CD4-positive, alpha-beta T cell (primary cell): ENCODE measurements around the gene AKNA. TPM values are rescaled to one million over a fixed set of nuclear protein-coding genes. Genes with fewer than 3 reads are reported as not detected.

Source experiments
- ATAC-seq: fragments of 200-7000 bp; cut with Tn5 transposase; one replicate; pipeline ENCODE4 v1.10.0; 2022; ENCODE audit warnings: mild to moderate bottlenecking; ENCODE audit not compliant: poor library complexity
- CTCF ChIA-PET: fragments of 350-600 bp; sonication (Branson Sonifier 250); formaldehyde crosslinking; loops from one replicate; lab custom pipeline; 2021; ENCODE audit warnings: antibody characterized with exemption, inconsistent platforms; lab: Charles Lee
- POLR2A ChIA-PET: fragments of 350-600 bp; sonication (Branson Sonifier 250); formaldehyde crosslinking; loops from one replicate; lab custom pipeline; 2021; ENCODE audit warnings: antibody characterized with exemption, inconsistent platforms; lab: Charles Lee
- DNase-seq, 14 experiments: peaks; one replicate each; pipeline ENCODE4 v3.0.0-alpha.2; 2013 to 2020; ENCODE audit warnings: mixed read lengths in 2 of 14
- H3K27ac ChIP-seq, 2 donors: one replicate each; pipeline versions ENCODE4 v1.5.1 to v1.7.0; 2013; ENCODE audit warnings: low read length in 2 of 2, low read depth in 1 of 2, mild to moderate bottlenecking in 1 of 2
- H3K27me3 ChIP-seq, 2 experiments: 1 replicate in 1 of 2; 2 replicates in 1 of 2; pipeline versions ENCODE4 v1.6.1 to v1.7.0; 2013; ENCODE audit warnings: low read length in 2 of 2, control low read depth in 1 of 2, mild to moderate bottlenecking in 1 of 2, moderate library complexity in 1 of 2; ENCODE audit not compliant: insufficient read depth in 2 of 2, control insufficient read depth in 1 of 2
- H3K36me3 ChIP-seq: one replicate; pipeline ENCODE4 v1.6.1; 2013; ENCODE audit warnings: low read length, control low read depth; ENCODE audit not compliant: insufficient read depth
- H3K4me1 ChIP-seq: one replicate; pipeline ENCODE4 v1.6.1; 2013; ENCODE audit warnings: low read length, control low read depth; ENCODE audit not compliant: insufficient read depth
- H3K4me3 ChIP-seq: one replicate; pipeline ENCODE4 v1.5.1; 2013; ENCODE audit warnings: mild to moderate bottlenecking, low read length, moderate library complexity
- H3K9me3 ChIP-seq, 2 experiments: 1 replicate in 1 of 2; 2 replicates in 1 of 2; pipeline versions ENCODE4 v1.6.1 to v1.7.0; 2013; ENCODE audit warnings: low read length in 2 of 2, mild to moderate bottlenecking in 2 of 2, control low read depth in 1 of 2, moderate library complexity in 1 of 2; ENCODE audit not compliant: control insufficient read depth in 1 of 2, insufficient read depth in 1 of 2
- H3K27ac Mint-ChIP-seq: one replicate; pipeline ENCODE4 v1.8.0; 2020; ENCODE audit warnings: mixed read lengths
- H3K27me3 Mint-ChIP-seq: one replicate; pipeline ENCODE4 v1.8.0; 2021; ENCODE audit warnings: mixed read lengths
- H3K36me3 Mint-ChIP-seq: one replicate; pipeline ENCODE4 v1.8.0; 2021; ENCODE audit warnings: low read depth, mixed read lengths
- H3K4me1 Mint-ChIP-seq: one replicate; pipeline ENCODE4 v1.8.0; 2021; ENCODE audit warnings: low read depth, mixed read lengths
- H3K4me3 Mint-ChIP-seq: one replicate; pipeline ENCODE4 v1.8.0; 2020; ENCODE audit warnings: mild to moderate bottlenecking, mixed read lengths
- H3K9me3 Mint-ChIP-seq: one replicate; pipeline ENCODE4 v1.8.0; 2020; ENCODE audit warnings: mixed read lengths
- intact Hi-C, 2 experiments: fragments of 100-400 bp; cut with DNase I in 1 of 2; cut with micrococcal nuclease in 1 of 2; formaldehyde crosslinking; loops; one replicate each; pipeline versions ENCODE4 v1.15.1 to v1.9.0; 2023 to 2025; cut with DNase I, micrococcal nuclease
- total RNA-seq, 174 experiments: library from RNA in 2 of 174; stranded (reverse) in 2 of 174; gene quantifications; one replicate each; pipeline ENCODE4 v1.2.3 and lab custom pipeline; 2021 to 2026
- TF ChIP-seq, protein P1 (sequence below): fragments of 200-600 bp; IDR thresholded peaks from one replicate; pipeline ENCODE4 v1.8.0; 2022; ENCODE audit warnings: antibody characterized with exemption, mild to moderate bottlenecking

The AKNA gene
- total RNA-seq, 2 experiments from 2014 or later: 247 to 258 TPM

DNA sequence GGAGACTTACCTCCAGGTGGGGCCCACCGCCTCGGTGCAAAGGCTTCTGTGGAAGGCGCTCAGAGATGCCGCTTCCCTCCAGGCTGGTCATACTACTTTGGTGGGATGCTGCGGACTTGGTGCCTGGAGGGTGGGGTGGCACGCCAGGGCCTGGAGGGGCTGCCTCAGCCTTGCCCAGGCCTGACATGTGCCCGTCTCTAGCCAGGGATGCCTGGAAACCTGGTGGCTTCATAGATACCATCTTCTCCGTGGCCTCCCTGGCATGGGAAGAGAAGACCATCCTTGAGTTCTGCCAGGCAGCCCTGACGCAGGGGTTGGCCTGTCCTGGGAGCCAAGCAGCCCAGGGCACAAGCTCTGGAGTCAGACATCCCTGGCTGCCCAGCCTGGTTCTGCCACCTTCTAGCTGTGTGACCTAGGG, 29.9 kb downstream of the AKNA start:
- intact Hi-C loops: no loop called here
- H3K4me1 Mint-ChIP-seq: peaks cover 67% of the 10 kb centered on the region
- H3K4me3 Mint-ChIP-seq: no peak overlapping the region
- no peaks in the 10 kb centered on the region for H3K9me3 Mint-ChIP-seq
- Histone ChIP-seq H3K36me3 (peaks cover 88% of the 10 kb centered on the region), H3K4me1 (peaks cover 50% of the 10 kb centered on the region), H3K4me3 (no peak overlapping the region), H3K27ac (peak overlapping the region; percentile 42 to 47), H3K9me3 (no peaks in the 10 kb centered on the region), H3K27me3 (no peaks in the 10 kb centered on the region)
- H3K27ac Mint-ChIP-seq: peak overlapping the region; percentile 83
- no peaks in the 10 kb centered on the region for H3K27me3 Mint-ChIP-seq
- POLR2A ChIA-PET: interaction anchor here (1.7 kb wide), 1 partner anchor 31 kb away, joined by 7 read pairs; the partner anchor contains the start of gene AKNA
- TF ChIP-seq, protein P1, sequence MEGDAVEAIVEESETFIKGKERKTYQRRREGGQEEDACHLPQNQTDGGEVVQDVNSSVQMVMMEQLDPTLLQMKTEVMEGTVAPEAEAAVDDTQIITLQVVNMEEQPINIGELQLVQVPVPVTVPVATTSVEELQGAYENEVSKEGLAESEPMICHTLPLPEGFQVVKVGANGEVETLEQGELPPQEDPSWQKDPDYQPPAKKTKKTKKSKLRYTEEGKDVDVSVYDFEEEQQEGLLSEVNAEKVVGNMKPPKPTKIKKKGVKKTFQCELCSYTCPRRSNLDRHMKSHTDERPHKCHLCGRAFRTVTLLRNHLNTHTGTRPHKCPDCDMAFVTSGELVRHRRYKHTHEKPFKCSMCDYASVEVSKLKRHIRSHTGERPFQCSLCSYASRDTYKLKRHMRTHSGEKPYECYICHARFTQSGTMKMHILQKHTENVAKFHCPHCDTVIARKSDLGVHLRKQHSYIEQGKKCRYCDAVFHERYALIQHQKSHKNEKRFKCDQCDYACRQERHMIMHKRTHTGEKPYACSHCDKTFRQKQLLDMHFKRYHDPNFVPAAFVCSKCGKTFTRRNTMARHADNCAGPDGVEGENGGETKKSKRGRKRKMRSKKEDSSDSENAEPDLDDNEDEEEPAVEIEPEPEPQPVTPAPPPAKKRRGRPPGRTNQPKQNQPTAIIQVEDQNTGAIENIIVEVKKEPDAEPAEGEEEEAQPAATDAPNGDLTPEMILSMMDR: no peak
- H3K36me3 Mint-ChIP-seq: peaks cover 97% of the 10 kb centered on the region
- DNase-seq (no peak), ATAC-seq (no peak)
- CTCF ChIA-PET: no interaction called here

DNA sequence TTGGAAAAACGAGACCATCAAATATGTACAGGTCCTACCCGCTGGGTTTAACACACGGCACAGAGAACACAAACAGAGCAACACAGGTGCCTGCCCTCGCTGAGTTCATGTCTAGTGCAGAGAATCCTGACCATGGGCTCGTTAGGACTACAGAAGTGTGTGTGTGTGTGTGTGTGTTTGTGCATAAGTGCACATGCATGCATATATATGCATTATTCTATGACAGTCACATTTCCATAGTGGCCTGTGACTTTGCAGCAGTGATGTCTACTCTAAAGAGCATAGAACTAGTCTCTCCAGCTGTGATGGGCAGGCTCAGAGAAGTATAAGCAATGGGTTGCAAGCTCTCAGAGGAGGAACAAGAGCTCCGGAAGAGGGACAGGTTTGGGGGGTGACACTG, 30.4 kb downstream of the AKNA start:
- Histone ChIP-seq H3K4me3 (no peak overlapping the region), H3K36me3 (peaks cover 83% of the 10 kb centered on the region), H3K27me3 (no peaks in the 10 kb centered on the region), H3K4me1 (peaks cover 45% of the 10 kb centered on the region), H3K27ac (peak overlapping the region in 1 of 2 donors; percentile 42), H3K9me3 (no peaks in the 10 kb centered on the region)
- TF ChIP-seq, protein P1: no peak
- Mint-ChIP-seq H3K36me3 (peaks cover 97% of the 10 kb centered on the region), H3K27ac (peak overlapping the region; percentile 83), H3K4me3 (no peak overlapping the region), H3K9me3 (no peaks in the 10 kb centered on the region), H3K27me3 (no peaks in the 10 kb centered on the region), H3K4me1 (peaks cover 65% of the 10 kb centered on the region)
- CTCF ChIA-PET: no interaction called here
- intact Hi-C loops: no loop called here
- DNase-seq (no peak), ATAC-seq (no peak)
- POLR2A ChIA-PET: interaction anchor here (1.7 to 2.2 kb wide), 2 partner anchors 28 to 31 kb away, joined by 7 to 9 read pairs; partner anchors contain the start of gene AKNA

DNA sequence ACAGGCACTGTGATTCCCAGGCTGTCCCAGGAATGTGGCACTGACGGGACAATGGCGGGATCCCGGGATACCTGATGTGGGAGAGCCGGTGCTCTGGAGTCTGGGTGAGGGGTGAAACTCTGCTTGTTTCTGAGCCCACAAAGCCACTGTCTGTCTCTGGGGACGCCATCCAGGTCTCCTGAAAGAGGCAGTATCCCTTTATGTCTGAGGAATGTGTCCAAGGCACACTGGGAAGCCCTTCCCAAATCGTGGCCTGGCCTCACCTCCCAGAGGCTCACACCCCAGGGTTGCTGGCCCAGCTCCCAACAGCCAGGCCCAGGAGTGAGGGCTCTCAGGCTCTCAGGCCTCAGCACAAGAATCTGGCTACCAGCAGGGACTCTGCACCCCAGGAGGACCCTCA, 31.0 kb downstream of the AKNA start:
- Histone ChIP-seq H3K4me3 (no peak overlapping the region), H3K36me3 (peaks cover 83% of the 10 kb centered on the region), H3K4me1 (peaks cover 45% of the 10 kb centered on the region), H3K27me3 (no peaks in the 10 kb centered on the region), H3K27ac (peak overlapping the region in 1 of 2 donors; percentile 42), H3K9me3 (no peaks in the 10 kb centered on the region)
- ChIA-PET CTCF (no interaction called here), POLR2A (interaction anchor here (1.3 to 2.2 kb wide), 3 partner anchors 15 to 31 kb away, joined by 7 to 9 read pairs (median 8); partner anchors contain the start of gene AKNA)
- Mint-ChIP-seq H3K36me3 (peaks cover 96% of the 10 kb centered on the region), H3K9me3 (no peaks in the 10 kb centered on the region), H3K27me3 (no peaks in the 10 kb centered on the region), H3K27ac (peak overlapping the region; percentile 83), H3K4me3 (no peak overlapping the region), H3K4me1 (peaks cover 64% of the 10 kb centered on the region)
- TF ChIP-seq, protein P1: no peak
- intact Hi-C loops: no loop called here
- DNase-seq (no peak), ATAC-seq (no peak)
